Ectodermal cell (in vitro differentiated cells): ENCODE results near the gene USP38.
"Not testable (repeated sequence)": the region's sequence is repeated elsewhere in the genome, so short reads cannot be mapped to it uniquely, and the experiment has no call there.

Source experiments
- H3K27ac ChIP-seq: 2 replicates; pipeline ENCODE4 v1.7.0; 2013; ENCODE audit warnings: mild to moderate bottlenecking, low read depth, low read length; ENCODE audit not compliant: insufficient read depth, poor library complexity, severe bottlenecking
- H3K27me3 ChIP-seq: 2 replicates; pipeline ENCODE4 v1.7.0; 2013; ENCODE audit warnings: mild to moderate bottlenecking, low read length; ENCODE audit not compliant: insufficient read depth, control insufficient read depth, poor library complexity, severe bottlenecking
- H3K36me3 ChIP-seq: one replicate; pipeline ENCODE4 v1.7.0; 2013; ENCODE audit warnings: low read length; ENCODE audit not compliant: control insufficient read depth, insufficient read depth
- H3K4me1 ChIP-seq: one replicate; pipeline ENCODE4 v1.7.0; 2013; ENCODE audit warnings: low read length; ENCODE audit not compliant: control insufficient read depth, insufficient read depth
- H3K4me3 ChIP-seq: 2 replicates; pipeline ENCODE4 v1.7.0; 2013; ENCODE audit warnings: low read depth, low read length, control low read depth; ENCODE audit not compliant: insufficient read depth
- H3K9me3 ChIP-seq: 2 replicates; pipeline ENCODE4 v1.7.0; 2013; ENCODE audit warnings: mild to moderate bottlenecking, low read length, moderate library complexity; ENCODE audit not compliant: control insufficient read depth
- WGBS, 2 experiments: methylation state at CpG; one replicate each; pipeline ENCODE4 v1.1.7; 2013; ENCODE audit warnings: missing lambda C conversion rate in 2 of 2; 5-methylcytosine and 5-hydroxymethylcytosine counted together

The USP38 gene

GRCh38 chr4:143207555-143207954 is 22.8 kb downstream of the USP38 start:
- H3K9me3 ChIP-seq: no peaks in the 10 kb centered on the region
- H3K27me3 ChIP-seq: no peaks in the 10 kb centered on the region
- WGBS, 2 experiments: 100% methylated on average over 1 of the region's 1 CpG; no CpG with 5 or more reads in 1 of the 2 experiments
- H3K4me1 ChIP-seq: no peaks in the 10 kb centered on the region
- peaks cover 3% of the 10 kb centered on the region for H3K36me3 ChIP-seq
- H3K4me3 ChIP-seq: no peak overlapping the region
- H3K27ac ChIP-seq: no peak overlapping the region

DNA sequence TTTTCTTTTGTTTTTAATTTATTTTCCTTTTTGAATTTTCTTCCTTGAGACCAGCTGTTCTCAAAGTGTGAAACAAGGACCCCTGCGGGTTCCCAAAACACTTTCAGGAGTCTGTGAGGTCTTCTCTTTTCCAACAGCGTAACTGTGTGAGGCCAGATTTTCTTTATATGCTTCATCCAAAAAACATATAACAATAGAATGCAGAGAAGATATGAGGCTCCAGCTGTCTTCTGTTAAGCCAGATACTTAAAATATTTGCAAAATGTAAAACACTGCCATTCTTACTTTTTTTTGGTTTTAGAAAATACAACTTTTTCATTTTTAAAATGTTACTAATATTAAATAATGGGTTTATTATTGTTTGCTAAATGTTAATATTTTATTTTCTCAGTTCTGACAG is 27.8 kb downstream of the USP38 start:
- Histone ChIP-seq H3K27ac (no peak overlapping the region), H3K4me1 (no peaks in the 10 kb centered on the region), H3K27me3 (no peaks in the 10 kb centered on the region), H3K36me3 (peaks cover 9% of the 10 kb centered on the region), H3K4me3 (no peak overlapping the region), H3K9me3 (no peaks in the 10 kb centered on the region)
- WGBS, 2 experiments: 53 to 70% methylated on average over 2 of the region's 2 CpGs

GRCh38 chr4:143215873-143216272 is 31.2 kb downstream of the USP38 start:
- no CpG with 5 or more reads among the region's 1 CpG for WGBS, 2 experiments
- Histone ChIP-seq H3K27me3 (no peaks in the 10 kb centered on the region), H3K9me3 (no peaks in the 10 kb centered on the region), H3K4me3 (no peak overlapping the region), H3K36me3 (peaks cover 9% of the 10 kb centered on the region), H3K27ac (peak overlapping the region; percentile 6), H3K4me1 (no peaks in the 10 kb centered on the region)

GRCh38 chr4:143224255-143224654 is 39.5 kb downstream of the USP38 start:
- 88 to 92% methylated on average over 1 of the region's 1 CpG for WGBS, 2 experiments

GRCh38 chr4:143225167-143225566 is 40.5 kb downstream of the USP38 start:
- Histone ChIP-seq H3K27me3 (no peaks in the 10 kb centered on the region), H3K9me3 (no peaks in the 10 kb centered on the region), H3K36me3 (no peaks in the 10 kb centered on the region), H3K4me1 (no peaks in the 10 kb centered on the region), H3K4me3 (no peak overlapping the region), H3K27ac (no peak overlapping the region)
- 91 to 93% methylated on average over 6 of the region's 6 CpGs for WGBS, 2 experiments

More at GRCh38 chr4:143224255-143224654, 39.5 kb downstream of the USP38 start:
- Histone ChIP-seq H3K9me3 (no peaks in the 10 kb centered on the region), H3K36me3 (no peaks in the 10 kb centered on the region), H3K4me3 (no peak overlapping the region), H3K4me1 (no peaks in the 10 kb centered on the region), H3K27me3 (no peaks in the 10 kb centered on the region), H3K27ac (no peak overlapping the region)

DNA sequence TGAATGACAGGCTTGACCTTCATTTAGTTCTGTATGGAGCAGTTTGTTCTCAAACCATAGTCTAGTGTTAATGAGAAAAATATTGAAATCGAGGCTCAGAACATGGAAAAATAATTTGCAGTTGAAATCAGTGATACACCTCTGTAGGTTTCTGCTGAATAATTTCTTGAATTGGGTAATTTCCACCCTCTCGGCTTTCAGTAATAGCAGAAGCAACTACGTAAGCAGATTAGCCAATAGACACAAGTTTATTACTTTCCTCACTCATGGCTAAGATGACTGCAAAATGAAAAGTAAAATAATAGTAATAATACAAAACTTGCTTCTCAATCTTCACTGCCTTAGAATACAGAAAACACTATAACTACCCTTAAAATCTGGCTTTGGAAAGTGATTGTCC is 46.0 kb downstream of the USP38 start:
- no peak overlapping the region for H3K4me3 ChIP-seq
- H3K4me1 ChIP-seq: no peaks in the 10 kb centered on the region
- H3K27me3 ChIP-seq: no peaks in the 10 kb centered on the region
- WGBS, 2 experiments: 89 to 96% methylated on average over 1 to 3 of the region's 3 CpGs
- H3K36me3 ChIP-seq: no peaks in the 10 kb centered on the region
- no peaks in the 10 kb centered on the region for H3K9me3 ChIP-seq
- H3K27ac ChIP-seq: no peak overlapping the region

DNA sequence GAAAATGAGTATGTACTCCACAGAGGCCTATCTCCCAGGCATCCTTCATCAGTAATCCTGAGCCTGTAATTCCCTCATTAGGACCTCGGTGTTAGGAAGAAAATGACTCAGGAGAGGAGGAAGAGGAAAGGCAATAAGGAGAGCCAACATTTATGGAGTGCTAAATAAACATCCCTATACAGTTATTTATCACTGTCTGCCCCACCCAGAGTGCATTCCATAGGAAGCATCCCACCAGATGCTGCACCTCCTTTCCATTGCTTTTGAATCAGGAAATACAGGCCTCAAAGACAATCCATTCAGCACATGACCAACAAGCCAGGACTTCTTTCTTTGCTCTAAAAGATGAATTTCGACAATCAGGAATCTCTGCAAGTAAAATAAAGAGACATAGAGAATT is 47.6 kb downstream of the USP38 start:
- no peak overlapping the region for H3K4me3 ChIP-seq
- no peaks in the 10 kb centered on the region for H3K4me1 ChIP-seq
- no peak overlapping the region for H3K27ac ChIP-seq
- no peaks in the 10 kb centered on the region for H3K9me3 ChIP-seq
- H3K36me3 ChIP-seq: no peaks in the 10 kb centered on the region
- WGBS, 2 experiments: 88 to 100% methylated on average over 1 to 2 of the region's 2 CpGs
- H3K27me3 ChIP-seq: no peaks in the 10 kb centered on the region

DNA sequence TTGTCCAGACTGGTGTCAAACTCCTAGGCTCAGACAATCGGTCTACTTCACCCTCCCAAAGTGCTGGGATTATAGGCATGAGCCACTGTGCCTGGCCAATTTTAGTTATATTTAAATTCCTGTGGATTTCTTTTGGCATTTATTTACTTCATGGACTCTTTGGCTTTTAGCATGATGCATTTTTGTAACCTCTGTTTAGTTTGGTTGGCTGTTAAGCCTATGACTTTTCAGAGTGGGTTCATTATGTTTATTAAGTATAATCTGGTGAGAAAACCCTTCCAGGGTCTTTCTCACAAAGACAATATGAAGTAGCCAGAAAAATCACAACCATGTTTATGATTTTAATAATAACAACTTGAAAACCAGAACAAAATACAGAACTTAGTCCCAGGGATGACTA is 49.4 kb downstream of the USP38 start:
- Histone ChIP-seq H3K4me3 (no peak overlapping the region), H3K27ac (no peak overlapping the region), H3K4me1 (no peaks in the 10 kb centered on the region), H3K9me3 (no peaks in the 10 kb centered on the region), H3K27me3 (no peaks in the 10 kb centered on the region), H3K36me3 (no peaks in the 10 kb centered on the region)
- WGBS, 2 experiments: 80 to 94% methylated on average over 1 of the region's 1 CpG

DNA sequence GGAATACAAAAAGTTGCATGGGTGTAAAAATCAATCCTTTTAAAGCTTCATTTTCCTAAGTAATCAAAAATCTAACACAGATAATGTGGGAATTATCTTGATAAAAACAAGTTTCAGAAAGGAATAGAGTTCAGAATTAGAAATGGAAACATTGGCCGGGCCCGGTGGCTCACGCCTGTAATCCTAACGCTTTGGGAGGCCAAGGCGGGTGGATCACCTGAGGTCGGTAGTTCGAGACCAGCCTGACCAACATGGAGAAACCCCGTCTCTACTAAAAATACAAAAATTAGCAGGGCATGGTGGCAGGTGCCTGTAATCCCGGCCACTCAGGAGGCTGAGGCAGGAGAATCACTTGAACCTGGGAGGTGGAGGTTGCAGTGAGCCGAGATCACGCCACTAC is 52.5 kb downstream of the USP38 start:
- H3K9me3 ChIP-seq, H3K4me3 ChIP-seq, H3K27ac ChIP-seq, H3K27me3 ChIP-seq, H3K36me3 ChIP-seq, H3K4me1 ChIP-seq: not testable (repeated sequence)
- WGBS, 2 experiments: 93 to 94% methylated on average over 9 to 11 of the region's 11 CpGs

DNA sequence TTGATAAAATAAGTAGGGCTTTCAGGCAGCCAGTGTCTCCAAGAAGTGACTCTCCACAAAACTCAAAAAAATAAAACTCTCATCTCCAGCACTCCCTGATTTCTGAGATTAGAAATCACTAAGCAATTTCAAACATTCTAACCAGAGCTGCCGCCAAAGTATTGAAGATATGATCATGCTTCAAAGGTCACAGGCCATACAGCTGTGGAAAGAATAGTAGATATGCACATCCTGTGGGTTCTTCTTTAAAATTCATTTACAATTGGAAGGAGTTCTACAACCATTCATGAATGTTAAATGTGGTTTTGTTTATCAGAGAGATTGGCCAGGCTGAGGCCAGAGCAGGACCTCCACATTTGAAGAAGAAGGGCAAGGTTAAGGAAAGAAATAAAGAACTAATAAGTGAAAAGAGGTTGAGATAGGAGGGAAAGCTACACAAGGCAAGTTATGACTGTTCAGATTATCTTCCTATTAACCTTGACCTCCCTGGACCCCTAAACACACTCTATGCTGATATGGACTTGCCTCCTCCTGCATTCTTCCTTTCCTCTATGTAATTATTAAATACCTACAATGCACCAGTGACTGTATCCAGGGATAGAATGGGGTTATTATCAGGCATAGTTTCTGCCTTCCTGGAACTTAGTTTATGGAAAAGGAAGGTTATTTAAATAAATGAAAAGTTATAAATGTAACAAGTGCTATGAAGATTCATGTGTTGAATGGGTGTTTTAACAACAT is 56.4 kb downstream of the USP38 start:
- H3K4me1 ChIP-seq: no peaks in the 10 kb centered on the region
- no peaks in the 10 kb centered on the region for H3K27me3 ChIP-seq
- no peaks in the 10 kb centered on the region for H3K9me3 ChIP-seq
- WGBS, 2 experiments: 85 to 100% methylated on average over 1 of the region's 1 CpG
- H3K27ac ChIP-seq: no peak overlapping the region
- H3K36me3 ChIP-seq: no peaks in the 10 kb centered on the region
- H3K4me3 ChIP-seq: no peak overlapping the region
